CD4-positive, alpha-beta T cell treated with Interleukin-6 at 100 ng/mL for 8 hours (primary cell): ENCODE data around the gene B4GALNT3.
A peak's percentile ranks its signal among the peaks of the same experiment; 100 is the strongest.
"Not testable (repeated sequence)": the region's sequence is repeated elsewhere in the genome, so short reads cannot be mapped to it uniquely, and the experiment has no call there.

ENCODE experiments used
- DNase-seq: peaks from one replicate; pipeline ENCODE4 v3.0.0-alpha.2; 2020; ENCODE audit warnings: mixed read lengths, low spot score

The B4GALNT3 gene

GRCh38 chr12:459430-460258 is at the start of gene B4GALNT3:
B4GALNT3 (plus strand) TSS chr12:459939; CDS start chr12:460377, 438 bp downstream.
- peak; percentile 55 for DNase-seq

GRCh38 chr12:414859-415258 is 44.9 kb upstream of the B4GALNT3 start:
- no peak for DNase-seq

GRCh38 chr12:418432-418831 is 41.3 kb upstream of the B4GALNT3 start:
- DNase-seq: no peak

GRCh38 chr12:422526-422925 is 37.2 kb upstream of the B4GALNT3 start:
- no peak for DNase-seq

- DNase-seq: not testable (repeated sequence)
Measured at GRCh38 chr12:435737-436136, 24.0 kb upstream of the B4GALNT3 start.

- peak; percentile 36 for DNase-seq
Measured at GRCh38 chr12:442235-442884, 17.4 kb upstream of the B4GALNT3 start.

GRCh38 chr12:447141-447540 is 12.6 kb upstream of the B4GALNT3 start:
- DNase-seq: no peak

GRCh38 chr12:449203-449602 is 10.5 kb upstream of the B4GALNT3 start:
- DNase-seq: no peak

- no peak for DNase-seq
Measured at GRCh38 chr12:450438-450837, 9.3 kb upstream of the B4GALNT3 start.

GRCh38 chr12:452667-453210 is 7.0 kb upstream of the B4GALNT3 start:
- DNase-seq: no peak

GRCh38 chr12:454833-455232 is 4.9 kb upstream of the B4GALNT3 start:
- no peak for DNase-seq

- DNase-seq: no peak
Measured at GRCh38 chr12:455821-456220, 3.9 kb upstream of the B4GALNT3 start.

GRCh38 chr12:457676-458075 is 2.1 kb upstream of the B4GALNT3 start:
- DNase-seq: no peak

GRCh38 chr12:459050-459429 is 699 bp upstream of the B4GALNT3 start:
- DNase-seq: no peak

- peak; percentile 12 for DNase-seq
Measured at GRCh38 chr12:460261-461230, 807 bp downstream of the B4GALNT3 start.

GRCh38 chr12:461425-461824 is 1.7 kb downstream of the B4GALNT3 start:
- no peak for DNase-seq

GRCh38 chr12:462936-463705 is 3.4 kb downstream of the B4GALNT3 start:
- DNase-seq: no peak

GRCh38 chr12:464484-465267 is 4.9 kb downstream of the B4GALNT3 start:
- DNase-seq: no peak

- DNase-seq: no peak
Measured at GRCh38 chr12:466039-466438, 6.3 kb downstream of the B4GALNT3 start.

GRCh38 chr12:466762-467161 is 7.0 kb downstream of the B4GALNT3 start:
- DNase-seq: no peak
